GM10847 (cell line): ENCODE data around the gene TTYH3.

ENCODE experiments used
- POLR2A ChIP-seq: IDR thresholded peaks from 2 replicates; pipeline ENCODE4 v1.6.1; 2011; ENCODE audit not compliant: insufficient read length; ENCODE audit errors: extremely low read depth

Gene TTYH3

GRCh38 chr7:2631946-2632732 is at the start of gene TTYH3:
TTYH3 (plus strand) TSS chr7:2631986; CDS start chr7:2632156, 170 bp downstream.
- TF ChIP-seq POLR2A, result no peak

GRCh38 chr7:2582006-2582735 is 49.6 kb upstream of the TTYH3 start:
- no peak for TF ChIP-seq POLR2A

GRCh38 chr7:2583798-2584580 is 47.8 kb upstream of the TTYH3 start:
- no peak for TF ChIP-seq POLR2A

- no peak for TF ChIP-seq POLR2A
Observed at GRCh38 chr7:2585446-2585845, 46.3 kb upstream of the TTYH3 start.

GRCh38 chr7:2586326-2587020 is 45.3 kb upstream of the TTYH3 start:
- TF ChIP-seq POLR2A, result no peak

GRCh38 chr7:2587134-2587533 is 44.7 kb upstream of the TTYH3 start:
- TF ChIP-seq POLR2A, result no peak

- no peak for TF ChIP-seq POLR2A
Observed at GRCh38 chr7:2587778-2588177, 44.0 kb upstream of the TTYH3 start.

GRCh38 chr7:2589341-2589740 is 42.4 kb upstream of the TTYH3 start:
- TF ChIP-seq POLR2A, result no peak

GRCh38 chr7:2592375-2592865 is 39.4 kb upstream of the TTYH3 start:
- no peak for TF ChIP-seq POLR2A

- no peak for TF ChIP-seq POLR2A
Observed at GRCh38 chr7:2593036-2593727, 38.6 kb upstream of the TTYH3 start.

- no peak for TF ChIP-seq POLR2A
Observed at GRCh38 chr7:2594599-2594998, 37.2 kb upstream of the TTYH3 start.

- no peak for TF ChIP-seq POLR2A
Observed at GRCh38 chr7:2595258-2595860, 36.4 kb upstream of the TTYH3 start.

GRCh38 chr7:2596464-2597272 is 35.1 kb upstream of the TTYH3 start:
- TF ChIP-seq POLR2A, result no peak
